Upper lobe of left lung (tissue), 4 donors: ENCODE measurements around the gene SHLD1.
A peak's percentile ranks its signal among the peaks of the same experiment; 100 is the strongest.

Experiments used
- CTCF ChIP-seq, 6 experiments: fragments of 450-650 bp in 4 of 6; fragments of 200-600 bp in 2 of 6; sonication (generic) in 2 of 6; IDR thresholded peaks; one replicate each; pipeline ENCODE4 v1.5.1; 2016 to 2019; ENCODE audit warnings: antibody characterized with exemption in 6 of 6
- POLR2A ChIP-seq, 4 donors: fragments of 450-650 bp; IDR thresholded peaks; one replicate each; pipeline ENCODE4 v1.5.1; 2016 to 2017; ENCODE audit warnings: antibody characterized with exemption in 4 of 4, mild to moderate bottlenecking in 2 of 4

GRCh38 chr20:5788385-5788895, 38.2 kb downstream of the SHLD1 start:
- TF ChIP-seq CTCF (IDR thresholded peaks at IDR 0.05) (peak; percentile 78 to 87 (median 84)), POLR2A (IDR thresholded peaks at IDR 0.05) (no peak)
